Peyer's patch (tissue), 4 donors: Measurements from ENCODE around the gene CCR5AS.
A peak's percentile ranks its signal among the peaks of the same experiment; 100 is the strongest.

Experiments used
- CTCF ChIP-seq, 6 experiments: fragments of 450-650 bp in 4 of 6; fragments of 200-600 bp in 2 of 6; sonication (generic) in 1 of 6; IDR thresholded peaks; one replicate each; pipeline ENCODE4 v1.5.1; 2017 to 2019; ENCODE audit warnings: antibody characterized with exemption in 6 of 6, mild to moderate bottlenecking in 3 of 6, moderate library complexity in 1 of 6
- POLR2A ChIP-seq, 2 donors: fragments of 450-650 bp; IDR thresholded peaks; one replicate each; pipeline ENCODE4 v1.5.1; 2017; ENCODE audit warnings: antibody characterized with exemption in 2 of 2, mild to moderate bottlenecking in 2 of 2, moderate library complexity in 2 of 2

GRCh38 chr3:46406788-46407611 is at the start of gene CCR5AS, which contains the start of gene CCRL2:
- TF ChIP-seq CTCF (IDR thresholded peaks at IDR 0.05) (peak in 1 of 6 experiments; percentile 2), POLR2A (IDR thresholded peaks at IDR 0.05) (peak; percentile 83 to 94)
